Measurements from ENCODE around the gene TNFRSF14. TPM values are rescaled to one million over a fixed set of nuclear protein-coding genes. Genes with fewer than 3 reads are reported as not detected.
"Not testable (repeated sequence)": the region's sequence is repeated elsewhere in the genome, so short reads cannot be mapped to it uniquely, and the experiment has no call there.

The TNFRSF14 gene
- total RNA-seq, 3 donors from 2014 or later (not counting 1 experiment from before 2014, with no cell fraction given) = 228 to 266 (median 262) TPM

GRCh38 chr1:2552189-2552588, 4.0 kb upstream of the TNFRSF14 start:
- Histone ChIP-seq H3K27me3 (ENCODE audit: control insufficient read depth, insufficient read depth, low read length) (no peaks in the 10 kb centered on the region), H3K9me3 (ENCODE audit: control insufficient read depth, insufficient read depth, low read length) (no peaks in the 10 kb centered on the region), H3K4me3 (ENCODE audit: low read length) (no peak overlapping the region), H3K4me1 (ENCODE audit: control insufficient read depth, insufficient read depth, low read length) (peaks cover 52% of the 10 kb centered on the region), H3K27ac (ENCODE audit: low read length) (no peak overlapping the region), H3K36me3 (ENCODE audit: control insufficient read depth, insufficient read depth, low read length) (no peaks in the 10 kb centered on the region)
- 94% methylated on average over 24 of the region's 26 CpGs for WGBS (ENCODE audit: insufficient coverage)
- TF ChIP-seq CTCF (IDR thresholded peaks at IDR 0.05) = no peak
- peaks cover 14 to 49% of the 10 kb centered on the region in 2 donors for H3K4me1 Mint-ChIP-seq
- H3K27ac Mint-ChIP-seq = peak overlapping the region in 1 of 2 donors; percentile 47
- H3K27me3 Mint-ChIP-seq (ENCODE audit: low read depth in 2 of 2) = no peaks in the 10 kb centered on the region
- intact Hi-C loops (cut with micrococcal nuclease) = no loop called here
- no peak overlapping the region for H3K4me3 Mint-ChIP-seq
- DNase-seq (no peak), ATAC-seq (no peak)
- H3K9me3 Mint-ChIP-seq = no peaks in the 10 kb centered on the region
- H3K36me3 Mint-ChIP-seq = no peaks in the 10 kb centered on the region

GRCh38 chr1:2553076-2553475, 3.1 kb upstream of the TNFRSF14 start:
- H3K4me1 ChIP-seq (ENCODE audit: control insufficient read depth, insufficient read depth, low read length) = peaks cover 52% of the 10 kb centered on the region
- H3K27ac Mint-ChIP-seq; H3K27me3 Mint-ChIP-seq (ENCODE audit: low read depth in 2 of 2); H3K9me3 ChIP-seq (ENCODE audit: control insufficient read depth, insufficient read depth, low read length); H3K9me3 Mint-ChIP-seq; DNase-seq; H3K4me3 Mint-ChIP-seq; ATAC-seq; intact Hi-C loops (cut with micrococcal nuclease); H3K36me3 ChIP-seq (ENCODE audit: control insufficient read depth, insufficient read depth, low read length); H3K4me3 ChIP-seq (ENCODE audit: low read length); H3K36me3 Mint-ChIP-seq; H3K27ac ChIP-seq (ENCODE audit: low read length); H3K27me3 ChIP-seq (ENCODE audit: control insufficient read depth, insufficient read depth, low read length): not testable (repeated sequence)
- 81% methylated on average over 5 of the region's 9 CpGs for WGBS (ENCODE audit: insufficient coverage)
- H3K4me1 Mint-ChIP-seq = peaks cover 14 to 49% of the 10 kb centered on the region in 2 donors

GRCh38 chr1:2553871-2554620, 2.1 kb upstream of the TNFRSF14 start:
- H3K36me3 ChIP-seq (ENCODE audit: control insufficient read depth, insufficient read depth, low read length) = peaks cover 12% of the 10 kb centered on the region
- WGBS (ENCODE audit: insufficient coverage) = 87% methylated on average over 30 of the region's 30 CpGs
- no peak overlapping the region for H3K27ac ChIP-seq (ENCODE audit: low read length)
- no peak overlapping the region for H3K4me3 ChIP-seq (ENCODE audit: low read length)
- no peak for ATAC-seq
- peaks cover 50% of the 10 kb centered on the region for H3K4me1 ChIP-seq (ENCODE audit: control insufficient read depth, insufficient read depth, low read length)
- no peak for DNase-seq
- Mint-ChIP-seq H3K27me3 (ENCODE audit: low read depth in 2 of 2) (no peaks in the 10 kb centered on the region), H3K36me3 (no peaks in the 10 kb centered on the region), H3K4me1 (peaks cover 19 to 50% of the 10 kb centered on the region in 2 donors), H3K4me3 (peak overlapping the region; percentile 75), H3K27ac (peak overlapping the region; percentile 96 to 99), H3K9me3 (no peaks in the 10 kb centered on the region)
- no peak for TF ChIP-seq CTCF (IDR thresholded peaks at IDR 0.05)
- intact Hi-C loops (cut with micrococcal nuclease) = no loop called here
- no peaks in the 10 kb centered on the region for H3K9me3 ChIP-seq (ENCODE audit: control insufficient read depth, insufficient read depth, low read length)
- no peaks in the 10 kb centered on the region for H3K27me3 ChIP-seq (ENCODE audit: control insufficient read depth, insufficient read depth, low read length)

GRCh38 chr1:2554621-2555387, 1.4 kb upstream of the TNFRSF14 start:
- H3K9me3 Mint-ChIP-seq = no peaks in the 10 kb centered on the region
- ATAC-seq (no peak), DNase-seq (peak in 1 of 2 donors; percentile 82)
- no peak overlapping the region for H3K4me3 ChIP-seq (ENCODE audit: low read length)
- peak overlapping the region; percentile 75 for H3K4me3 Mint-ChIP-seq
- peaks cover 19% of the 10 kb centered on the region for H3K36me3 ChIP-seq (ENCODE audit: control insufficient read depth, insufficient read depth, low read length)
- H3K9me3 ChIP-seq (ENCODE audit: control insufficient read depth, insufficient read depth, low read length) = no peaks in the 10 kb centered on the region
- H3K27me3 Mint-ChIP-seq (ENCODE audit: low read depth in 2 of 2) = no peaks in the 10 kb centered on the region
- H3K27ac ChIP-seq (ENCODE audit: low read length) = peak overlapping the region; percentile 97
- H3K36me3 Mint-ChIP-seq = no peaks in the 10 kb centered on the region
- WGBS (ENCODE audit: insufficient coverage) = 40% methylated on average over 19 of the region's 19 CpGs
- no peaks in the 10 kb centered on the region for H3K27me3 ChIP-seq (ENCODE audit: control insufficient read depth, insufficient read depth, low read length)
- peaks cover 44% of the 10 kb centered on the region for H3K4me1 ChIP-seq (ENCODE audit: control insufficient read depth, insufficient read depth, low read length)
- peak overlapping the region; percentile 96 to 99 for H3K27ac Mint-ChIP-seq
- intact Hi-C loops (cut with micrococcal nuclease) = no loop called here
- peaks cover 19 to 49% of the 10 kb centered on the region in 2 donors for H3K4me1 Mint-ChIP-seq
- TF ChIP-seq CTCF (IDR thresholded peaks at IDR 0.05) = no peak
